Mesendoderm (in vitro differentiated cells): ENCODE data around the gene OR8A1. TPM values are rescaled to one million over a fixed set of nuclear protein-coding genes. Genes with fewer than 3 reads are reported as not detected.

Experiments
- DNase-seq: peaks from one replicate; pipeline ENCODE4 v3.0.0; 2013
- H2AK5ac ChIP-seq: 2 replicates; pipeline ENCODE4 v1.6.1; 2013; ENCODE audit warnings: low read length, inconsistent platforms
- H2BK120ac ChIP-seq: 2 replicates; pipeline ENCODE4 v1.6.1; 2013; ENCODE audit warnings: low read depth, mild to moderate bottlenecking, low read length, moderate library complexity, mixed read lengths
- H2BK15ac ChIP-seq: replicated peaks from 2 replicates; pipeline ENCODE4 v1.6.1; 2013; ENCODE audit warnings: low read depth, mild to moderate bottlenecking, moderate library complexity
- H2BK5ac ChIP-seq: 2 replicates; pipeline ENCODE4 v1.6.1; 2013; ENCODE audit warnings: low read length, inconsistent platforms
- H3K18ac ChIP-seq: 2 replicates; pipeline ENCODE4 v1.6.1; 2013; ENCODE audit warnings: mild to moderate bottlenecking, low read length, mixed read lengths
- H3K23ac ChIP-seq: one replicate; pipeline ENCODE4 v1.6.1; 2013; ENCODE audit warnings: low read length
- H3K27ac ChIP-seq: 2 replicates; pipeline ENCODE4 v1.5.1; 2013; ENCODE audit warnings: low read depth, mild to moderate bottlenecking, inconsistent platforms, low read length, moderate library complexity
- H3K27me3 ChIP-seq: 2 replicates; pipeline ENCODE4 v1.6.1; 2013; ENCODE audit warnings: low read length, control low read depth, mild to moderate bottlenecking, inconsistent platforms; ENCODE audit not compliant: insufficient read depth, poor library complexity
- H3K36me3 ChIP-seq: 2 replicates; pipeline ENCODE4 v1.6.1; 2013; ENCODE audit warnings: low read length, inconsistent platforms; ENCODE audit not compliant: control insufficient read depth, insufficient read depth
- H3K4ac ChIP-seq: one replicate; pipeline ENCODE4 v1.6.1; 2013; ENCODE audit warnings: low read depth, mild to moderate bottlenecking, low read length, moderate library complexity
- H3K4me1 ChIP-seq: 2 replicates; pipeline ENCODE4 v1.6.1; 2013; ENCODE audit warnings: low read depth, low read length, inconsistent platforms; ENCODE audit not compliant: control insufficient read depth
- H3K4me2 ChIP-seq: 2 replicates; pipeline ENCODE4 v1.6.1; 2013; ENCODE audit warnings: low read length
- H3K4me3 ChIP-seq: 2 replicates; pipeline ENCODE4 v1.5.1; 2013; ENCODE audit warnings: mild to moderate bottlenecking, low read length
- H3K56ac ChIP-seq: one replicate; pipeline ENCODE4 v1.6.1; 2013; ENCODE audit warnings: low read length
- H3K79me1 ChIP-seq: 2 replicates; pipeline ENCODE4 v1.6.1; 2013; ENCODE audit warnings: low read length, inconsistent platforms
- H3K79me2 ChIP-seq: 2 replicates; pipeline ENCODE4 v1.6.1; 2013; ENCODE audit warnings: mild to moderate bottlenecking, low read length; ENCODE audit not compliant: control insufficient read depth, insufficient read depth
- H3K9ac ChIP-seq: 2 replicates; pipeline ENCODE4 v1.6.1; 2013; ENCODE audit warnings: low read length, inconsistent platforms
- H4K5ac ChIP-seq: one replicate; pipeline ENCODE4 v1.6.1; 2013; ENCODE audit warnings: low read length
- H4K8ac ChIP-seq: one replicate; pipeline ENCODE4 v1.6.1; 2013; ENCODE audit warnings: low read depth, mild to moderate bottlenecking, control low read depth, low read length, moderate library complexity
- WGBS: extraction: QIAGEN DNeasy Blood & Tissue Kit; methylation state at CpG from one replicate; pipeline ENCODE4 v1.1.7; 2013; ENCODE audit warnings: low lambda C conversion rate, missing lambda C conversion rate; ENCODE audit not compliant: insufficient coverage; ENCODE audit errors: extremely low coverage; 5-methylcytosine and 5-hydroxymethylcytosine counted together
- polyA plus RNA-seq, 2 experiments: library from polyadenylated mRNA; stranded (reverse); fragments of 200-250 nt; gene quantifications; one replicate each; pipeline ENCODE4 v1.2.3, GENCODE V29; 2013

OR8A1 gene
- polyA plus RNA-seq (2013, experiment 1 of 2), result not detected
- not detected for polyA plus RNA-seq (2013, experiment 2 of 2)

DNA sequence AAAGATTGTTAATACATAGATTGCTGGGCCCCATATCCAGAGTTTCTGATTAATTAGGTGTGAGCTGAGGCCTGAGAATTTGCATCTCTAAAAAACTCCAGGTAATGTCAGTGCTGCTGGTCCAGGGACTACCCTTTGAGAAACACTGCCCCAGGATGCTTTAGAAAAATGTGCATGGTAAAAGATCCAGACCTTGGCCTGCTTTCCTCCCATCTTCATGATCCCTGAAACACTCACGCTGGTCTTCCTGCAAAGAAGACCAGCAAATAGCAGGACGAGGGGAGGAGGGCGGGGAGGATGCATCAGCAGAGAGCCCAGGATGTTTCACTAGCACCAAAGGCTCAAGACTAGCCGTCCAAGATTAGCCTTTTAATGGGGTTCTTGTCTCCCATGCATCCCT lies at the start of gene OR8A1:
TSS of gene OR8A1 (plus strand) at position 301 of the 400 bp plus-strand sequence. CDS start 123 bp downstream, outside the sequence.
- no peak within 1 kb of the TSS for H3K4ac ChIP-seq

DNA sequence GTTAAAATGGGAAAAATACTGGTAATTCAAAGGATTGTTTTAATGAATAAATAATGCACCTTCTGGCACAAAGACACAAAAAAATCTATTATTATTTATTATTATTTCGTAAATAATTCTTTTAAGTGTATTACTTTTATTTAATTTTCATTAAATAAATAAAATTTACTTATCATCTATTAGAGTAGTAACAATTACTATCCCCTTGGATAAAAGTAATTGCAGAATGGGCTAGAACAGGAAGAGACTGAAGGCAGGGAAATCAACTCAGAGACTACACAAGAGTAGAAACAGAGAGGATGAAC lies 49.3 kb upstream of the OR8A1 start:
- Histone ChIP-seq H2BK15ac (no peak overlapping the region), H3K18ac (no peak overlapping the region), H3K4ac (no peak overlapping the region), H2BK5ac (no peak overlapping the region), H3K4me1 (no peaks in the 10 kb centered on the region), H3K79me2 (no peaks in the 10 kb centered on the region), H3K23ac (no peak overlapping the region), H3K27ac (no peak overlapping the region), H3K4me2 (no peak overlapping the region), H3K9ac (no peak overlapping the region), H2BK120ac (no peak overlapping the region), H3K36me3 (no peaks in the 10 kb centered on the region), H3K27me3 (no peaks in the 10 kb centered on the region), H3K79me1 (no peaks in the 10 kb centered on the region), H2AK5ac (no peak overlapping the region), H4K5ac (no peak overlapping the region), H4K8ac (no peak overlapping the region), H3K4me3 (no peak overlapping the region), H3K56ac (no peak overlapping the region)
- DNase-seq, result no peak
- WGBS, result no CpG with 5 or more reads among the region's 1 CpG

More for the DNA sequence above, at the start of gene OR8A1:
- Histone ChIP-seq H3K27me3 (no peaks in the 10 kb centered on the region), H3K4me2 (no peak within 1 kb of the TSS), H3K56ac (no peak within 1 kb of the TSS), H4K8ac (no peak within 1 kb of the TSS), H3K36me3 (no peaks in the 10 kb centered on the region), H3K4me1 (no peaks in the 10 kb centered on the region), H3K4me3 (no peak within 1 kb of the TSS), H4K5ac (no peak within 1 kb of the TSS), H2BK15ac (no peak within 1 kb of the TSS), H2BK5ac (no peak within 1 kb of the TSS), H3K18ac (no peak within 1 kb of the TSS), H3K27ac (no peak within 1 kb of the TSS), H3K79me2 (no peaks in the 10 kb centered on the region), H2BK120ac (no peak within 1 kb of the TSS), H2AK5ac (no peak within 1 kb of the TSS), H3K9ac (no peak within 1 kb of the TSS), H3K79me1 (no peaks in the 10 kb centered on the region), H3K23ac (no peak within 1 kb of the TSS)
- no peak for DNase-seq
- no CpG with 5 or more reads among the region's 4 CpGs for WGBS

DNA sequence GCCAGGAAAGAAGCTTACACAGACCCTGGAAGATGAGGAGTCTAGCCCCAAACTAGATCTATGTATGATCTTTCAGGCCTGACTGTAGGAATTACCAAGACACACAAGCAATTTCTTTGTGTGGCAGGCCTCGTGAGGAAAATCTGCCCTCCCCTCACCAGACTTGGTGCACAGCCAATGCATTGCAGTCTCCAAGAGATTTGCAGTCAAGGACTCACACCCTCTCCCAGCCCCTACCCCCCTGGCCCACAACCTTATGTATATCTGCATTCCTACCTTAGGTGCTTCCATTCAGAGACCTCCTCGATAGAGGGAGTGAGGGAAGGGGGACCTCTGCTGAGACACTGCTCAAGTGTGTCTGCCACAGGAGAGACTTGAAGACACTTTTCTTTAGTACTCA lies 36.2 kb upstream of the OR8A1 start:
- Histone ChIP-seq H2BK5ac (no peak overlapping the region), H3K79me1 (no peaks in the 10 kb centered on the region), H3K56ac (no peak overlapping the region), H4K5ac (no peak overlapping the region), H3K27ac (no peak overlapping the region), H3K79me2 (no peaks in the 10 kb centered on the region), H3K36me3 (no peaks in the 10 kb centered on the region), H3K4me1 (peaks cover 4% of the 10 kb centered on the region), H2BK120ac (no peak overlapping the region), H3K18ac (no peak overlapping the region), H4K8ac (no peak overlapping the region), H3K4ac (no peak overlapping the region), H3K4me2 (no peak overlapping the region), H2BK15ac (no peak overlapping the region), H3K4me3 (no peak overlapping the region), H3K9ac (no peak overlapping the region), H3K27me3 (no peaks in the 10 kb centered on the region), H3K23ac (no peak overlapping the region), H2AK5ac (no peak overlapping the region)
- no peak for DNase-seq
- WGBS, result no CpG with 5 or more reads among the region's 2 CpGs

DNA sequence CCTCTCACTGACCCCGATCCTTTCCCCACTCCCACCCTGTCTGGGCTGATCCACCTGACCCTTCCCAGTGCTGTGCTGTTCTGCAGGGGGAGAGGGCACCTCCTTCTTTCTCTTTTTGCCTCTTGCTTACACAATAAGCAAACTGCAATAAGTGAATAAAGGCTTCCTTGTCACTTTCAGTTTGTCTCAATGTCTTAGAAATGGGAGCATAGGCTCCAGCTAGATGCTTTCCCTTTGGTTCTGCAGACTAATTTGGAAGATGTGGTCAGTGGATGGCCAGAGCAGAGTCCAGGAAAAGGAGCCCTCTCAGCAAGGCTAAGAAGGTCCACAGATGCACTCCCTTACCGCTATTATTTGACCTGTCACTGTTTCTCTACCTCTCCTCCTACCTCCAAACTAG lies 35.7 kb upstream of the OR8A1 start:
- no peaks in the 10 kb centered on the region for H3K27me3 ChIP-seq
- DNase-seq, result no peak
- peaks cover 4% of the 10 kb centered on the region for H3K4me1 ChIP-seq
- H3K79me2 ChIP-seq, result no peaks in the 10 kb centered on the region
- H3K4me2 ChIP-seq, result no peak overlapping the region
- no peak overlapping the region for H2BK15ac ChIP-seq
- no peak overlapping the region for H3K27ac ChIP-seq
- H3K18ac ChIP-seq, result no peak overlapping the region
- no peak overlapping the region for H3K4ac ChIP-seq
- H3K56ac ChIP-seq, result no peak overlapping the region
- no peak overlapping the region for H2BK5ac ChIP-seq
- H3K9ac ChIP-seq, result no peak overlapping the region
- no peaks in the 10 kb centered on the region for H3K36me3 ChIP-seq
- no peak overlapping the region for H2BK120ac ChIP-seq
- no peak overlapping the region for H4K8ac ChIP-seq
- no peaks in the 10 kb centered on the region for H3K79me1 ChIP-seq
- no CpG with 5 or more reads among the region's 2 CpGs for WGBS
- no peak overlapping the region for H3K4me3 ChIP-seq
- no peak overlapping the region for H3K23ac ChIP-seq
- H2AK5ac ChIP-seq, result no peak overlapping the region
- H4K5ac ChIP-seq, result no peak overlapping the region

DNA sequence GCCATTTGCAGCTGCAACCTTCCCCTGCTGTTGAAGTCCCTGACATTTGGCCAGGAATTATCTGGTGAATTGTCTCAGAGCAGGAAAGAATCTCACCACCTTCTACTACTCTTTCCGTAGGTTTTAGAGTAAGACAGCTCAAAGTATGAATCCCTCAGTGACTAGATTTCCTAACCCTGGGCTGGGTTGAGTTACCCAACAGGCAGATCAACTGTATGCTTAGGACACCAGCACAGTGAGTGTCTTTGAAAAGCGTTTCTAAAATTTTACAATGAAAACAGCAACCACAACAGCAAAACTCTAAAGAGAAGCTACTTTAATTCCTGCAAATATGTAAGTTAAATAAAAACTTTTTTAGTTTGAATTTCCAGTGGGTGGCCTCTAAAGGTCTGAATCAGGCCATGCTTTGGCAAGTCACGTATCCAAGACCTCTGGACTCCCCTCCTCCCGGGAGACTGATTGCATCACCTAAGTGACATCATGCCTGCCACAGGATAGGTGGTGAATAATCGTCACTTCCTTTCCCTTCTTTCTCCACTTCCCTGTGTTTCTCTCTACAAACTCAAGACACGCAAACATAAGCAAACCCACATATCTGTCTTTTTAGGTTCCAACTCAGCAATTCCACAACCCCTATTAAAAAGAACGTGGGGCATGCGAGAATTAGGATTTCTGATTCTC lies 34.1 kb upstream of the OR8A1 start:
- peak overlapping the region; percentile 32 for H3K18ac ChIP-seq

DNA sequence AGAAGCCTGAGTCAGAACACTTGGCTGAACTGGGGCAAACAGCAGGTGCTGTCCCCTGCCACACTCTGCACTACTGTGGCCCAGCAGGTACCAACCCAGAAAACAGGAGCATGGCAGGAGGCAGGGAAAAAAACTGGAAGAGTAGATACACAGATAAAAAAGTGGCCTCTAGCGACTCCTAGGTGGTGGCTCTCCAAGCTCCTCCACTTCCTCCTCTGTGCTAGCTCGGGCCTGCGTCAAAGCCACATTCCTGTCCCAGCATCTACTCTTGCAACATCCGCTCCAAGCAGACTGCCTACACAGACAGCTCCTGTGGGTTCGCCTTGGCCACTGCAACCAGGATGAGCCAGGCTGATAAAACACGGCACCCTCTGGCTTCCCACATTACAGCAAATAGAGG lies 33.3 kb upstream of the OR8A1 start:
- Histone ChIP-seq H3K79me2 (no peaks in the 10 kb centered on the region), H3K79me1 (no peaks in the 10 kb centered on the region), H2BK5ac (no peak overlapping the region), H3K4me3 (no peak overlapping the region), H4K8ac (no peak overlapping the region), H4K5ac (no peak overlapping the region), H3K4me1 (peaks cover 4% of the 10 kb centered on the region), H2BK120ac (no peak overlapping the region), H2AK5ac (no peak overlapping the region), H2BK15ac (no peak overlapping the region), H3K4me2 (no peak overlapping the region), H3K23ac (no peak overlapping the region), H3K9ac (no peak overlapping the region), H3K36me3 (no peaks in the 10 kb centered on the region), H3K18ac (no peak overlapping the region), H3K4ac (no peak overlapping the region), H3K27ac (no peak overlapping the region), H3K27me3 (no peaks in the 10 kb centered on the region), H3K56ac (no peak overlapping the region)
- no CpG with 5 or more reads among the region's 6 CpGs for WGBS
- DNase-seq, result peak; percentile 98

More for the DNA sequence above, 34.1 kb upstream of the OR8A1 start:
- Histone ChIP-seq H2BK5ac (no peak overlapping the region), H3K27ac (no peak overlapping the region), H2AK5ac (no peak overlapping the region), H2BK15ac (no peak overlapping the region), H3K56ac (no peak overlapping the region), H4K8ac (no peak overlapping the region), H3K4me1 (peaks cover 4% of the 10 kb centered on the region), H3K4ac (no peak overlapping the region), H3K9ac (no peak overlapping the region), H3K36me3 (no peaks in the 10 kb centered on the region), H3K4me3 (no peak overlapping the region), H3K79me2 (no peaks in the 10 kb centered on the region), H3K79me1 (no peaks in the 10 kb centered on the region), H3K27me3 (no peaks in the 10 kb centered on the region), H3K23ac (no peak overlapping the region), H4K5ac (no peak overlapping the region), H3K4me2 (no peak overlapping the region), H2BK120ac (no peak overlapping the region)
- WGBS, result no CpG with 5 or more reads among the region's 8 CpGs
- peak; percentile 62 for DNase-seq
